Measurements from ENCODE around the gene CMTM3.

GRCh38 chr16:66661210-66661560 lies 56.7 kb downstream of the CMTM3 start:
- TF ChIP-seq REST (IDR thresholded peaks at IDR 0.05; ENCODE audit: insufficient replicate concordance, low read depth) = no peak
- no peak for TF ChIP-seq CTCF (IDR thresholded peaks at IDR 0.05; ENCODE audit: insufficient read depth, low read length)

Data from HL-60 (cell line).